Measurements from ENCODE around the gene IMP3. TPM values are rescaled to one million over a fixed set of nuclear protein-coding genes. Genes with fewer than 3 reads are reported as not detected.
"Not testable (repeated sequence)": the region's sequence is repeated elsewhere in the genome, so short reads cannot be mapped to it uniquely, and the experiment has no call there.

Gene IMP3, protein sequence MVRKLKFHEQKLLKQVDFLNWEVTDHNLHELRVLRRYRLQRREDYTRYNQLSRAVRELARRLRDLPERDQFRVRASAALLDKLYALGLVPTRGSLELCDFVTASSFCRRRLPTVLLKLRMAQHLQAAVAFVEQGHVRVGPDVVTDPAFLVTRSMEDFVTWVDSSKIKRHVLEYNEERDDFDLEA
- 100 to 1,000 TPM; 193 to 238 (median 221) TPM for polyA plus RNA-seq

DNA sequence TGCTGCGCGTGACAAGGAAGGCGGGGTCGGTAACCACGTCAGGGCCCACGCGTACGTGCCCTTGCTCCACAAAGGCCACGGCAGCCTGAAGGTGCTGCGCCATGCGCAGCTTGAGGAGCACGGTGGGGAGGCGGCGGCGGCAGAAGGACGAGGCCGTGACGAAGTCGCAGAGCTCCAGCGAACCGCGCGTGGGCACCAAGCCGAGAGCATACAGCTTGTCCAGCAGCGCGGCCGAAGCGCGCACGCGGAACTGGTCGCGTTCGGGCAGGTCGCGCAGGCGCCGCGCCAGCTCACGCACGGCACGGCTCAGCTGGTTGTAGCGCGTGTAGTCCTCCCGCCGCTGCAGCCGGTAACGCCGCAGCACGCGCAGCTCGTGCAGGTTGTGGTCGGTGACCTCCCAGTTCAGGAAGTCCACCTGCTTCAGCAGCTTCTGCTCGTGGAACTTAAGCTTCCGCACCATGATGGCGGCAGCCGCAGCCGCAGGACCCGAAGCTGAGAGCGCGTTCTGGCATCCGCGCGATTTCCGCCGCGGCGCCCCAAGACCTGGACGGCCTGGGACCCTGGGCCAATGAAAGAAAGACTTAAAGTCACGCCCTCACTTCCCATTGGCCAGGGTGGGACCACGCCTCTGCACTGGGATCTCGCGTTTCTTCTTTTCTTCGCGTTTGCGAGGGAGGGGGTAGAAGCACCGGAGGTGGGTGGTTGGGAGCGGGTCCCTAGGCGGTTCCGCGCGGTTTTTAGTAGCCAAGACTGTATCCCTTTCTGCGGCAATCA lies at the start of gene IMP3:
TSS of gene IMP3 (minus strand) at position 516 of the 774 bp plus-strand sequence. CDS start at position 460, 56 bp downstream.
- Mint-ChIP-seq H3K9me3 (peaks cover 0 to under 1% (median 0%) of the 10 kb centered on the region in 6 donors), H3K27me3 (ENCODE audit: low read depth in 3 of 3) (peaks cover 0 to 7% (median 2%) of the 10 kb centered on the region in 3 donors), H3K4me3 (peak within 1 kb of the TSS; percentile 92 to 94 (median 93)), H3K27ac (peak within 1 kb of the TSS; percentile 79 to 96 (median 95)), H3K36me3 (peaks cover 0 to 3% (median 0%) of the 10 kb centered on the region in 3 donors), H3K4me1 (peaks cover 38 to 39% of the 10 kb centered on the region in 2 donors)
- DNase-seq: peak; percentile 93 to 94 (median 93)

DNA sequence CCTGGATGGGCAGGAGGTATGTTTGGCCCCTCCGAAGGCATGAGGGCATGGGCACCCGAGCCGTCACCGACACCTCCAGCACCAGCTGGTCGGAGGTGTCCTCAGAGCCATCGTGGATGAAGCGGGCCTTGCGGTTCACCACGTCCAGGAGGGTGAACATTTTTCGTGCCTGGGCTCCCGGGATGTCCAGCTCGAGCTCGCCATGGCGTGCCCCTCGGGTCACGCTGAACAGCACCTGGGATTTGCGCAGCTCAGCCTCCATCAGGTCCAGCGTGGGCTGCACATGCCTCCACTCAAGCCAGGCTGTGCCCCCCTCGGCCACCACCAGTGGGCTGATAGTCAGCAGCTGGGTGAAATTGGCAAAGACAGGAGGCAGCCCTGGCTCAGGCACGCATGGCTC lies 49.4 kb upstream of the IMP3 start:
- H3K9me3 Mint-ChIP-seq; H3K27me3 Mint-ChIP-seq (ENCODE audit: low read depth in 3 of 3); H3K27ac Mint-ChIP-seq; H3K36me3 Mint-ChIP-seq; H3K4me3 Mint-ChIP-seq; DNase-seq: not testable (repeated sequence)
- H3K4me1 Mint-ChIP-seq: peaks cover 10 to 23% of the 10 kb centered on the region in 2 donors

DNA sequence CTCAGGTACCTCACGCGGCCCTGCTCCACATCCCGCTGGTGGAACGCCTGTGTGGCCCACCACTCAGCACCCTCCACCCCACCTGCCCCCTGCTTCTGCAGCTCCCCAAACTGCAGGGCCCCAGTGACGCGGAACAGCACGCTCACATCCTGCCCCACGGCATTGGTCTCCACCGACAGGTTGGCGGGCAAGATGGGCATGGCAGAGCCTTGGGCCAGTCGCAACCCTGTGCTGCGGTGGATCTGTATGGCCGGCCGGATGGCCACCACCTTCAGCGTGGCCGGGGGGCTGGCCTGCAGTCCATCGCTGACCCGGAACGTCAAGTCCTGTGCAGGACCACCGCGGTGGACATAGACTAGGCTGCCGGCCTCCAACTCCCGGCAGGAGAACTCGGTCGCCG lies 48.8 kb upstream of the IMP3 start:
- no peak overlapping the region for H3K27ac Mint-ChIP-seq
- peaks cover 0 to 5% (median 4%) of the 10 kb centered on the region in 3 donors for H3K27me3 Mint-ChIP-seq (ENCODE audit: low read depth in 3 of 3)
- H3K4me3 Mint-ChIP-seq: no peak overlapping the region
- DNase-seq: no peak
- H3K36me3 Mint-ChIP-seq: no peaks in the 10 kb centered on the region
- peaks cover 9 to 17% of the 10 kb centered on the region in 2 donors for H3K4me1 Mint-ChIP-seq
- H3K9me3 Mint-ChIP-seq: no peaks in the 10 kb centered on the region

DNA sequence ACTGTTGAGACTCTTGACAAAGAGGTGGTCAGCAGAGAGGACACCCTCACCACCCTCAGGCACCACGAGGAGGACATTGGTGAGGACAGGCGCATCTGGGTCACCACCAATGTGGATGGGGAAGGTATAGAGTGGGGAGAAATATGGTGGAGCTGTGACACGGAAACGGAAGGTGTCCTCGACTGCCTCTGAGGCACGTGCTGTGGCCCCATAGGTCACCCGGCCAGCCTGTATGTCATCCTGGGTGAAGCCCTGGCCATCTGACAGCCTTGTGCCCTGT lies 48.2 kb upstream of the IMP3 start:
- Mint-ChIP-seq H3K4me3 (no peak overlapping the region), H3K27me3 (ENCODE audit: low read depth in 3 of 3) (peaks cover 0 to 5% (median 4%) of the 10 kb centered on the region in 3 donors), H3K36me3 (no peaks in the 10 kb centered on the region), H3K4me1 (peaks cover 6 to 11% of the 10 kb centered on the region in 2 donors), H3K9me3 (no peaks in the 10 kb centered on the region), H3K27ac (no peak overlapping the region)
- no peak for DNase-seq

DNA sequence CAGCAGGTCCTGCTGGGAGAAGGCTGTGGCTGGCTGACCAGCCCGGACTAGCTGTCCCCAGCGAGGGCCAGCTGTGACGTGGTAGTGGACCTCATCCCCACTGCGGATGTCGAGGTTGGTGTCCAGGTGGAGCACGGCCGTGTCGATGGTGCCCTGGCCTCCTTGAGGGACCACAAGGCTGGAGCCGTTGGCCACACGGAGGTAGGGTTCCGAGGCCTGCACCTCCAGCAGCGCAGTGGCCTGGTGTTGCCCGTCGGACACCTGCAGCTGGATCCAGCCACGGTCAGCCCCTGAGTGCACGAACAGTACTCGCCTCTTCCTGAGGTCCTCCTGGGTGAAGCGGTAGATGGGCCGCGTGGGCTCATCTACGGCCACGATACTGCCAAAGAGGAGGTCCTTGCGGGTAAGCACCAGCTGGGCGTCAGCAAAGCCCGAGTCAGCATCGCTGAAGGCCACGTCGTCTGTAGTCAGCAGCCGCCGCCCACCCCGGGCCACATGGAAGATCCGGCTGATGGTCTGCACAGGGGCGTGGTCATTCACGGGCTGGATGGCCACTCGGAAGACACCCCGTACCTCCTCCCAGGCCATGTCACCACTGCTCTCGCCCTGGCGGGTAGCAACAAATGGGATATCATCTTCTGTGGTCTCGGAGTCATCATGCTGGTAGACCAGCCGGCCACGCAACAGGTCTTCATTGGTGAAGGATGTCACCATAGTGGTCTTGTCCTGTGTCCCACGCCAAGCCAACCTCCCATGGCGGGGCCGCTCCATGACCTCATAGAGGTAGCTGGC lies 47.7 kb upstream of the IMP3 start:
- Mint-ChIP-seq H3K4me3 (no peak overlapping the region), H3K27ac (no peak overlapping the region), H3K4me1 (peaks cover 5 to 6% of the 10 kb centered on the region in 2 donors), H3K27me3 (ENCODE audit: low read depth in 3 of 3) (peaks cover 0 to 5% (median 4%) of the 10 kb centered on the region in 3 donors), H3K36me3 (no peaks in the 10 kb centered on the region), H3K9me3 (no peaks in the 10 kb centered on the region)
- DNase-seq: no peak

DNA sequence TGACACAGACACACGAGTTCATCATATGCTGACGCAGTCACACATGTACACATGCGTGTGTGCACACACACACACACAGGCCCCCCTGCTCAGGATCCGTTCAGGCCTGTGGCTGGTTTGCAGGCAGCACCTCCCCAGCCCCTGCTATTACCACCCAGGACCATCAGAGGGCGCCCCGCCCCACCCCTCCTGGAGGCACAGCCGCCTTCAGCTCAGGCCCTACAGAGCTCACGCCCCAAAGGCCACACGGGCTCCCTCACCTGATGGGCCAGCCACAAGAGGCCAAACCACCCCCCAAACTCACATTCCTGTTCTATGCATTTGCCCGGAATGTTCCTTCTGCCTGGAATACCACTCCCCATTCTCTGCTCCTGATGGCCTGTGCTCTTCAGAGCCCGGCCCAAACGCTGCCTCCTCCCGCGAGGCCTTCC lies 46.2 kb upstream of the IMP3 start:
- H3K27me3 Mint-ChIP-seq (ENCODE audit: low read depth in 3 of 3); H3K9me3 Mint-ChIP-seq; H3K36me3 Mint-ChIP-seq; H3K4me3 Mint-ChIP-seq; H3K27ac Mint-ChIP-seq; H3K4me1 Mint-ChIP-seq: not testable (repeated sequence)
- DNase-seq: peak; percentile 69 to 77 (median 72)

DNA sequence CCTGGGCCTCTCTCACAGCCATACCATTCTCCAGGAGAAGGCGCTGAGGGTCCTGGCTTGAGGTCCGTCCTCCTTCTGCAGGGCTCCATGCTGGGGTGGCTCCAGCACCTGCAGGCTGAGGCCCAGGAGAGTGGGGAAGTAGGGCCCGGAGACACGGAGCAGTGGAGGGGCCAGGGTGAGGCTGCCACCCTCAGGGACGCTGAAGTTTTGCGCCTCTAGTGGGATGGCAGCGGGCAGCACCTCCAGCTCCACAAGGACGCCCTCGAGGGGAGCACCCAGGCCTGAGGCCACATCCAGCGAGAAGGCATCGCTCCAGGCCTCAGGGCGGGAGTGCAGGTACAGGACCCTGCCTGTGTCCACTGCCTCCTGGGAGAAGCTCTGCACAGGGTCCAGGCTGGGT lies 45.2 kb upstream of the IMP3 start:
- H3K27me3 Mint-ChIP-seq (ENCODE audit: low read depth in 3 of 3): peaks cover 0 to 3% (median 0%) of the 10 kb centered on the region in 3 donors
- H3K36me3 Mint-ChIP-seq: no peaks in the 10 kb centered on the region
- H3K4me3 Mint-ChIP-seq: no peak overlapping the region
- H3K4me1 Mint-ChIP-seq: no peaks in the 10 kb centered on the region
- H3K27ac Mint-ChIP-seq: no peak overlapping the region
- no peaks in the 10 kb centered on the region for H3K9me3 Mint-ChIP-seq
- no peak for DNase-seq

DNA sequence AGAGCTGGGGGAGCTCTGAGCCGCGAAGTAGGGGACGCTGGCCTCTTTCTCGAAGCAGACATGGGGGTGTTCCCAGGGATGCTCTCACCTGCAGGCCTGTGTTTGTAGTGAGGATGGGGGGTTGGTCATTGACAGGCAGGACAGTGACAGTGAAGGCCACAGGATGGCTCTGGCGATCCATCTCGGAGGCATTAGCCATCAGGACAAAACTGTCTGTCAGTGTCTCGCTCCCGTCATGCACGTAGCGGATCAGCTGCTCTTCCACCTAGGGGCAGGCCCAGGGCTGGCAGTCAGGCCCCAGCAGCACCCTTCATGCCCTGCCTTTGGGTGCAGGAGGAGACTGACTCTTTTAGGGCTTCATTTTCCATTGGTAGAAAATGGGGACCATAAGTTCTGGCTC lies 44.6 kb upstream of the IMP3 start:
- Mint-ChIP-seq H3K27me3 (ENCODE audit: low read depth in 3 of 3) (peaks cover 0 to 3% (median 0%) of the 10 kb centered on the region in 3 donors), H3K27ac (no peak overlapping the region), H3K36me3 (no peaks in the 10 kb centered on the region), H3K4me3 (no peak overlapping the region), H3K9me3 (no peaks in the 10 kb centered on the region), H3K4me1 (no peaks in the 10 kb centered on the region)
- DNase-seq: no peak

DNA sequence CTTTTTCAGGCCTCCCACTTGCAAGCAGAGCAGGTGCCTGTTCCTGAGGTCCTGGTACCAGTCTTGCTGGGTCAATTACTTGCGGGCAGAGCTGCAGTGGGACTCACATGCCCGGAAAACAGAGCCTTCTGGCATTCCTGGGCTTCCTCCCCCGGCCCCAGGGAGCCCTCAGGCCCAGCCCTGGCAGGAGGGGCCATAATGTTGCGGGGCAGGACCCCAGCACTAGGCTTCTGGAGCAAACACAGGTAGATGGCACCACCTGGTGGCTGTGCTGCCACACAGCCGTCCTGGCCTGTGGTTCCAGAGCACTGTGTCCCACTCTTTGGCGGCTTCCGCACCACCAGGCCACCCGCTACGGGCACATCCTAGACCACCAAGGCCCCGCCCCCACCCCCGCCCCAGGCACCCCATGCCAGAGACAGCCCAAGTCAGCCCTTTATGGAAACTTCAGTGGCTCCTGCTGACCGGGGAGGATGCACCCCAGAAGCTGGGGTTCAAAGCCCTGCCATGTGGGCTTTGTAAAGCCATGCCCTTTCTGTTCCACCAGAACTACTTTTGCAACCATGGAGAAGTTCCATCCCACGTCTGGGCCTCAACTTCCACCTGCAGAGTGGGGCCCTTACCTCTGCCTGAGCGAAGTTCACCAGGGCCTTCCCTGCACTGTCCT lies 43.8 kb upstream of the IMP3 start:
- H3K36me3 Mint-ChIP-seq; H3K9me3 Mint-ChIP-seq; H3K4me3 Mint-ChIP-seq; H3K27ac Mint-ChIP-seq; H3K4me1 Mint-ChIP-seq; H3K27me3 Mint-ChIP-seq (ENCODE audit: low read depth in 3 of 3): not testable (repeated sequence)
- peak; percentile 54 to 66 (median 62) for DNase-seq

DNA sequence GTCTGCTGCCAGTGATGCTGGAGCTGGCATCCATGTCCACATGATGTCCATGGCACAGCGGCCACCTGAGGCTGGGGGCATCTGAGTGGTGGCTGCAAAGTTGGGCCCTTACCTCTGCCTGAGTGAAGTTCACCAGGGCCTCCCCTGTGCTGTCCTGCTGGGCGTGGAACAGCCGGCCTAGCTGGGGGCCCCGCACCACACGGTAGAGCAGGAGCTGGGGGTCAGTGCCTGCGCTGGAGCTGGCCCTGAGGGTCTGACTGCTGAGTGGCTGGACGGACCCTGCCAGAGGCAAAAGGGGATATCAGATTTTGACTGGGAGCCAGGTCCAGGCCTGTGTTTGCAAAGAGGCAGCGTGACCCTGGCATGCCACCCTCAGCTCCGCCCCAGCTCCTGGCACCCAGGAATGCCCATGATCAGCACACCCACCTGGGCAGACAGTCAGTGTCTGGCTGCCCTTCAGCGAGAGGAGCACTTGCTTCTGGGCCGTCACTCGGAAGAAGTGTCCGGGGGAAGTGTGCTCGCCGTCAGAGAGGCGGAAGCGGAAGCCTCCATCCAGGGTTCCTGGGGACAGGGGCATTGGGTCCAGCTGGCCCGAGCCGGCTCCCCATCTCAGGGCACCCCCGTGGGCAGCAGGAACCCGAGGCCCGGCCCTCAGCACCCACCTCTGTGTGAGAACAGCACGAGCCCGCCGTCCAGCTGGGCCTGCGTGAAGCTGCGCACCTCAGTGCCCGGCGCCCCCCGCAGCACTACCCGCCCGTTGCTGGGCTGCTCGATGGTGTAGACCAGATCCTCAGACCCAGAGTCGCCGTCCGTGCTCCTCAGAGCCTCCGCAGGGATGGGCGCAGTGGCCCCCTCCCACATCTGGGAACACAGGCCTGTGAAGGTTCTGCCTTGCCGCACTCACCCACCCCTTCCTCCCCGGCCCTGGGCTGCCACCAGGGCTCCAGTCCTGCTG lies 42.4 kb upstream of the IMP3 start:
- Mint-ChIP-seq H3K27ac (no peak overlapping the region), H3K4me3 (no peak overlapping the region), H3K4me1 (no peaks in the 10 kb centered on the region), H3K9me3 (no peaks in the 10 kb centered on the region), H3K36me3 (no peaks in the 10 kb centered on the region), H3K27me3 (ENCODE audit: low read depth in 3 of 3) (peaks cover 0 to 3% (median 0%) of the 10 kb centered on the region in 3 donors)
- no peak for DNase-seq

DNA sequence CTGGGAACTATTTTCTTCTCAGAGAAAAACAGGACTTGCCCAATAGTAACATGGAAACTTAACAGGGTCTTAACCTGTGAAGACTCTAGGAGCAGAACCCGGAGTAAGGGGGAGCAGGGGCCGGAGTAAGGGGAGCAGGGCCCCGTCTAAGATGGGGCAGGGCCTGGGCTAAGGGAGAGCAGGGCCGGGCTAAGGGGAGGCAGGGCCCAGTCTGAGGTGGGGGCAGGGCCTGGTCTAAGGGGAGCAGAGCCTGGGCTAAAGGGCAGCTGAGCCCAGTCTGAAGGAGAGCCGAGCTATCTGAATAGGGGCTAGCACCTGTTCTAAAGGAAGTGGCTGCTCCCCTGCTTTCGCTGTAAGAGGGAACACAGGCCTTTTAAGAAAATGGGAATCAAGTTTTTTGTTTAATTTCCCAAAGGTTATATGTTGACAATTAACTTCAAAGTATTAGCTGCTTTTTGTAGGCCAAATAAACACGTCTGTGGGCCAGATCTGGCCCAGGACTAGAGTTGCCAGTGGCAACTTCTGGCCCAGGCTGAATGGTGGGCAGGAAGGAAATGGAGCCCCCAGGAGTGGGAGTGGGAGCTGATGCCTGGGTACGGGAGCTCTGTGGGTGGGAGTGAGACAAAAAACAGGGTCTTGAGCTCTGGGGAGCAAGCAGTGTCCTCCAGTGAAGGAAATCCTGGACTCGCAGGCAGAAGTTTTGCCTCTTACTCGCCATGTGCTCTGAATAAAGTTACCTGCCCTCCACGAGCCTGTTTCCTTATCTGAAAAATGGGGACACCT lies 40.2 kb upstream of the IMP3 start:
- Mint-ChIP-seq H3K27ac (no peak overlapping the region), H3K27me3 (ENCODE audit: low read depth in 3 of 3) (no peaks in the 10 kb centered on the region), H3K4me1 (no peaks in the 10 kb centered on the region), H3K4me3 (no peak overlapping the region), H3K9me3 (no peaks in the 10 kb centered on the region), H3K36me3 (no peaks in the 10 kb centered on the region)
- DNase-seq: no peak

DNA sequence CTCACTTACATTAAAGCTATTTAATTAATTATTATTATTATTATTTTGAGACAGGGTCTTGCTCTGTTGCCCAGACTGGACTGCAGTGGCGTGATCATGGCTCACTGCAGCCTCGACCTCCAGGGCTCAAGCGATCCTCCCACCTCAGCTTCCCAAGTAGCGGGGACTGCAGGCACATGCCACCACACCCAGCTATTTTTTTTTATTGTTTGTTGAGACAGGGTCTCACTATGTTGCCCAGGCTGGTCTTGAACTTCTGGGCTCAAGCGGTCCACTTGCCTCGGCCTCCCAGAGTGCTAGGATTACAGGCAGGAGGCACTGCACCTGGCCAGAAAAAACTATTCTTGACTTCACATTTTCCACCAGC lies 38.3 kb upstream of the IMP3 start:
- H3K27me3 Mint-ChIP-seq (ENCODE audit: low read depth in 3 of 3); DNase-seq; H3K27ac Mint-ChIP-seq: not testable (repeated sequence)

More for the DNA sequence above, 38.3 kb upstream of the IMP3 start:
- not testable (repeated sequence) for H3K4me3 Mint-ChIP-seq, H3K9me3 Mint-ChIP-seq, H3K36me3 Mint-ChIP-seq, H3K4me1 Mint-ChIP-seq
